SK-N-SH (cell line): ENCODE data around the gene FAM229A. TPM values are rescaled to one million over a fixed set of nuclear protein-coding genes. Genes with fewer than 3 reads are reported as not detected.

Source experiments
- CTCF ChIA-PET: fragments of 300-600, 350-600 bp; formaldehyde crosslinking; extraction: SDS; loops from one replicate; lab custom pipeline; 2021; lab: Yijun Ruan, JAX
- POLR2A ChIA-PET: fragments of 350-600 bp; sonication (Branson Sonifier 250); formaldehyde crosslinking; extraction: SDS; loops from one replicate; lab custom pipeline; 2020; ENCODE audit warnings: antibody characterized with exemption, inconsistent platforms; lab: Yijun Ruan, JAX
- DNase-seq: peaks from one replicate; pipeline ENCODE4 v3.0.0; 2012
- H2AFZ ChIP-seq: fragments of 200-600 bp; sonication (generic); 2 replicates; pipeline ENCODE4 v1.8.1; 2016; ENCODE audit warnings: antibody characterized with exemption, mild to moderate bottlenecking, low read depth
- H3F3A ChIP-seq: fragments of 200-600 bp; sonication (generic); replicated peaks from 2 replicates; pipeline ENCODE3; 2016; ENCODE audit warnings: antibody characterized with exemption, mild to moderate bottlenecking; ENCODE audit not compliant: insufficient read depth
- H3K27ac ChIP-seq, 2 experiments: fragments of 200-500 bp in 1 of 2; fragments of 200-600 bp in 1 of 2; sonication (Bioruptor generic) in 1 of 2; sonication (generic), shearing (Covaris generic) in 1 of 2; 2 replicates each; pipeline versions ENCODE4 v1.5.1 to v1.6.1; 2014 to 2016; ENCODE audit warnings: low read depth in 2 of 2, inconsistent platforms in 1 of 2, low read length in 1 of 2, mild to moderate bottlenecking in 1 of 2, mixed read lengths in 1 of 2
- H3K27me3 ChIP-seq: fragments of 200-600 bp; sonication (generic), shearing (Covaris generic); 2 replicates; pipeline ENCODE4 v1.6.1; 2016; ENCODE audit warnings: mixed run types; ENCODE audit not compliant: insufficient read depth
- H3K36me3 ChIP-seq, 2 experiments: fragments of 200-500 bp in 1 of 2; fragments of 200-600 bp in 1 of 2; sonication (Bioruptor generic) in 1 of 2; sonication (generic) in 1 of 2; replicated peaks in 1 of 2; 2 replicates each; pipeline versions ENCODE3 to v1.5.1; 2014 to 2016; ENCODE audit warnings: low read length in 1 of 2, mild to moderate bottlenecking in 1 of 2; ENCODE audit not compliant: insufficient read depth in 2 of 2, control insufficient read depth in 1 of 2
- H3K4me1 ChIP-seq, 2 experiments: fragments of 200-500 bp in 1 of 2; fragments of 200-600 bp in 1 of 2; sonication (Bioruptor generic) in 1 of 2; sonication (generic), shearing (Covaris generic) in 1 of 2; 2 replicates each; pipeline versions ENCODE4 v1.5.1 to v1.6.1; 2014 to 2016; ENCODE audit warnings: low read depth in 1 of 2, low read length in 1 of 2, mixed run types in 1 of 2; ENCODE audit not compliant: insufficient read depth in 2 of 2, control insufficient read depth in 1 of 2
- H3K4me2 ChIP-seq: fragments of 200-600 bp; sonication (generic), shearing (Covaris generic); 2 replicates; pipeline ENCODE4 v1.6.1; 2017; ENCODE audit warnings: mixed run types
- H3K4me3 ChIP-seq, 2 experiments: fragments of 200-500 bp in 1 of 2; fragments of 200-600 bp in 1 of 2; sonication (Bioruptor generic) in 1 of 2; sonication (generic), shearing (Covaris generic) in 1 of 2; 2 replicates each; pipeline versions ENCODE4 v1.5.1 to v1.8.1; 2014 to 2016; ENCODE audit warnings: low read depth in 2 of 2, inconsistent platforms in 1 of 2, low read length in 1 of 2, mild to moderate bottlenecking in 1 of 2, mixed read lengths in 1 of 2, moderate library complexity in 1 of 2
- H3K79me2 ChIP-seq: fragments of 200-600 bp; sonication (generic); 2 replicates; pipeline ENCODE4 v1.8.1; 2017; ENCODE audit warnings: mild to moderate bottlenecking; ENCODE audit not compliant: insufficient read depth
- H3K9ac ChIP-seq: fragments of 200-600 bp; sonication (generic); 2 replicates; pipeline ENCODE4 v1.6.1; 2017; ENCODE audit warnings: mixed run types
- H3K9me2 ChIP-seq: fragments of 200-600 bp; sonication (generic); 2 replicates; pipeline ENCODE4 v1.6.1; 2017; ENCODE audit warnings: mixed run types
- H3K9me3 ChIP-seq: fragments of 200-600 bp; sonication (generic); 2 replicates; pipeline ENCODE4 v1.6.1; 2017; ENCODE audit warnings: mixed run types, mild to moderate bottlenecking, moderate library complexity
- H4K20me1 ChIP-seq: fragments of 200-600 bp; sonication (generic); 2 replicates; pipeline ENCODE4 v1.6.1; 2017; ENCODE audit warnings: mild to moderate bottlenecking, mixed run types; ENCODE audit not compliant: insufficient read depth
- ELF1 ChIP-seq: IDR thresholded peaks from 2 replicates; pipeline ENCODE4 v1.4.0; 2012
- EP300 ChIP-seq, 2 experiments: IDR thresholded peaks; 2 replicates each; pipeline versions ENCODE4 v1.4.0 to v1.6.1; 2012; ENCODE audit warnings: borderline replicate concordance in 1 of 2, low read depth in 1 of 2, low read length in 1 of 2
- EZH2phosphoT487 ChIP-seq: fragments of 200-600 bp; sonication (generic); IDR thresholded peaks from 2 replicates; pipeline ENCODE4 v1.6.1; 2017; ENCODE audit warnings: low read depth, mixed run types, mild to moderate bottlenecking, antibody characterized with exemption, moderate library complexity, borderline replicate concordance
- FOXJ3 ChIP-seq: sonication (generic); formaldehyde crosslinking; IDR thresholded peaks from 2 replicates; pipeline ENCODE4 v1.5.1; 2020; ENCODE audit warnings: mild to moderate bottlenecking, missing genetic modification reagents
- FOXM1 ChIP-seq: IDR thresholded peaks from 2 replicates; pipeline ENCODE4 v1.4.0; 2012; ENCODE audit warnings: low read depth, mild to moderate bottlenecking
- JUND ChIP-seq: IDR thresholded peaks from 2 replicates; pipeline ENCODE4 v1.4.0; 2012
- MEF2A ChIP-seq: IDR thresholded peaks from 2 replicates; pipeline ENCODE4 v1.4.0; 2012; ENCODE audit warnings: low read depth, borderline replicate concordance
- MXI1 ChIP-seq: IDR thresholded peaks from 2 replicates; pipeline ENCODE4 v1.6.1; 2012; ENCODE audit warnings: mild to moderate bottlenecking, low read depth, low read length, improper control_type of control experiment
- NFIC ChIP-seq: IDR thresholded peaks from 2 replicates; pipeline ENCODE4 v1.4.0; 2012; ENCODE audit warnings: borderline replicate concordance
- PBX3 ChIP-seq: IDR thresholded peaks from 2 replicates; pipeline ENCODE4; 2012
- RAD21 ChIP-seq: IDR thresholded peaks from 2 replicates; pipeline ENCODE4 v1.6.1; 2012; ENCODE audit warnings: mild to moderate bottlenecking, low read length
- RFX5 ChIP-seq: IDR thresholded peaks from 2 replicates; pipeline ENCODE4 v1.6.1; 2012; ENCODE audit warnings: mild to moderate bottlenecking, improper control_type of control experiment, low read length
- SIN3A ChIP-seq: IDR thresholded peaks from 2 replicates; pipeline ENCODE4 v1.6.1; 2012; ENCODE audit warnings: low read depth, mild to moderate bottlenecking, low read length, moderate library complexity, borderline replicate concordance
- USF2 ChIP-seq: fragments of 150-350 bp; IDR thresholded peaks from 2 replicates; pipeline ENCODE4 v1.6.1; 2017; ENCODE audit warnings: antibody characterized with exemption, low read length, low read depth, borderline replicate concordance
- YY1 ChIP-seq: IDR thresholded peaks from 2 replicates; pipeline ENCODE4 v1.4.0; 2012; ENCODE audit warnings: low read depth, mild to moderate bottlenecking
- WGBS: methylation state at CpG from one replicate; pipeline ENCODE4 v1.1.6; 2017; ENCODE audit warnings: low lambda C conversion rate; 5-methylcytosine and 5-hydroxymethylcytosine counted together
- polyA plus RNA-seq, 3 experiments: library from polyadenylated mRNA; depleted of rRNA; stranded (reverse); fragments of >200 nt; gene quantifications; 2 replicates each; pipeline ENCODE4 v1.2.3, GENCODE V29; 2012

The FAM229A gene
- polyA plus RNA-seq, 1 of the 3 experiments (the other 2 are of a cell fraction) = 8.0 TPM

- Histone ChIP-seq H3K79me2 (peaks cover 14% of the 10 kb centered on the region), H3K36me3 (peaks cover 11 to 28% of the 10 kb centered on the region in 2 experiments), H3K4me3 (no peak overlapping the region), H3F3A (peaks cover 11% of the 10 kb centered on the region), H4K20me1 (0 out of 2 replicates have a peak, but pooled peaks cover 7% of the 10 kb centered on the region), H2AFZ (no peak overlapping the region), H3K27me3 (no peaks in the 10 kb centered on the region), H3K9me2 (no peaks in the 10 kb centered on the region), H3K4me2 (no peak overlapping the region), H3K4me1 (0 out of 4 replicates have a peak, but pooled peaks cover 0 to 6% of the 10 kb centered on the region in 2 experiments), H3K9me3 (no peaks in the 10 kb centered on the region), H3K9ac (no peak overlapping the region), H3K27ac (no peak overlapping the region)
- no peak for TF ChIP-seq RFX5
- TF ChIP-seq FOXM1 = no peak
- 74% methylated on average over 5 of the region's 5 CpGs for WGBS
- ChIA-PET CTCF (interaction anchor here (0.8 to 2.4 kb wide), 5 partner anchors 11 to 106 kb away, joined by 3 to 7 read pairs (median 4); partner anchors contain the start of gene MARCKSL1), POLR2A (interaction anchor here (0.9 to 1.9 kb wide), 2 partner anchors 9 to 10 kb away, joined by 5 to 7 read pairs; no protein-coding TSS in a partner anchor)
- no peak for DNase-seq
Measured at GRCh38 chr1:32321712-32322291, 40.5 kb downstream of the FAM229A start.

GRCh38 chr1:32318127-32318869 is 44.0 kb downstream of the FAM229A start:
- H3K27ac ChIP-seq = no peak overlapping the region
- ChIA-PET CTCF (interaction anchor here (1.0 to 2.5 kb wide), 3 partner anchors 16 to 103 kb away, joined by 3 to 8 read pairs (median 7); no protein-coding TSS in a partner anchor), POLR2A (interaction anchor here (1.2 kb wide), 1 partner anchor 14 kb away, joined by 3 read pairs; no protein-coding TSS in a partner anchor)
- H4K20me1 ChIP-seq = 0 out of 2 replicates have a peak, but pooled peaks cover 1% of the 10 kb centered on the region
- peaks cover 13% of the 10 kb centered on the region for H3F3A ChIP-seq
- H3K9ac ChIP-seq = no peak overlapping the region
- peaks cover 9 to 17% of the 10 kb centered on the region in 2 experiments for H3K36me3 ChIP-seq
- peaks cover 29% of the 10 kb centered on the region for H3K79me2 ChIP-seq
- TF ChIP-seq EP300 (IDR thresholded peaks at IDR 0.05; ENCODE audit: borderline replicate concordance in 1 of 2, low read depth in 1 of 2, low read length in 1 of 2) = no peak
- no peak for TF ChIP-seq RFX5
- TF ChIP-seq PBX3 = no peak
- no peak for TF ChIP-seq USF2
- no peak for TF ChIP-seq RAD21
- TF ChIP-seq MXI1 = no peak
- TF ChIP-seq JUND = no peak
- TF ChIP-seq FOXJ3 (CRISPR knock-in tag) = no peak
- TF ChIP-seq YY1 = no peak
- no peak for TF ChIP-seq SIN3A
- no peak for TF ChIP-seq MEF2A
- no peak for TF ChIP-seq ELF1
- TF ChIP-seq EZH2phosphoT487 = no peak
- no peak for TF ChIP-seq NFIC
- H3K4me2 ChIP-seq = no peak overlapping the region
- no peaks in the 10 kb centered on the region for H3K9me3 ChIP-seq
- WGBS = 97% methylated on average over 9 of the region's 10 CpGs
- 0 out of 4 replicates have a peak, but pooled peaks cover 0 to 6% of the 10 kb centered on the region in 2 experiments for H3K4me1 ChIP-seq
- H2AFZ ChIP-seq = no peak overlapping the region
- no peaks in the 10 kb centered on the region for H3K9me2 ChIP-seq
- H3K4me3 ChIP-seq = no peak overlapping the region
- H3K27me3 ChIP-seq = no peaks in the 10 kb centered on the region
- DNase-seq = no peak
